Progenitor cell of endocrine pancreas (in vitro differentiated cells): Measurements from ENCODE around the gene RELT. TPM values are rescaled to one million over a fixed set of nuclear protein-coding genes. Genes with fewer than 3 reads are reported as not detected.
A peak's percentile ranks its signal among the peaks of the same experiment; 100 is the strongest.

Source experiments
- DNase-seq: peaks from one replicate; pipeline ENCODE4 v3.0.0; 2021; ENCODE audit warnings: low spot score; ENCODE audit not compliant: unreplicated experiment
- H3K27ac Mint-ChIP-seq: 2 replicates; pipeline ENCODE4 v1.8.0; 2021; ENCODE audit warnings: mild to moderate bottlenecking, moderate library complexity, mixed read lengths
- H3K27me3 Mint-ChIP-seq: 2 replicates; pipeline ENCODE4 v1.8.0; 2021; ENCODE audit warnings: mixed read lengths
- H3K36me3 Mint-ChIP-seq: 2 replicates; pipeline ENCODE4 v1.8.0; 2022; ENCODE audit warnings: mixed read lengths; ENCODE audit not compliant: insufficient read depth
- H3K4me1 Mint-ChIP-seq: 2 replicates; pipeline ENCODE4 v1.8.0; 2021; ENCODE audit warnings: low read depth, mixed read lengths
- H3K4me3 Mint-ChIP-seq: 2 replicates; pipeline ENCODE4 v1.8.0; 2021; ENCODE audit warnings: low read depth, mild to moderate bottlenecking, moderate library complexity, mixed read lengths
- H3K9me3 Mint-ChIP-seq: 2 replicates; pipeline ENCODE4 v1.8.0; 2021; ENCODE audit warnings: low read depth, mixed read lengths
- CTCF ChIP-seq: fragments of 200-600 bp; sonication (generic); IDR thresholded peaks from one replicate; pipeline ENCODE4 v1.5.0; 2021; ENCODE audit warnings: antibody characterized with exemption, mild to moderate bottlenecking; ENCODE audit not compliant: unreplicated experiment
- total RNA-seq: library from RNA; stranded (reverse); gene quantifications from 2 replicates; pipeline ENCODE4 v1.2.1, GENCODE V29; 2021

Gene RELT
- total RNA-seq, 1 donor from 2014 or later, result 5.3 TPM

DNA sequence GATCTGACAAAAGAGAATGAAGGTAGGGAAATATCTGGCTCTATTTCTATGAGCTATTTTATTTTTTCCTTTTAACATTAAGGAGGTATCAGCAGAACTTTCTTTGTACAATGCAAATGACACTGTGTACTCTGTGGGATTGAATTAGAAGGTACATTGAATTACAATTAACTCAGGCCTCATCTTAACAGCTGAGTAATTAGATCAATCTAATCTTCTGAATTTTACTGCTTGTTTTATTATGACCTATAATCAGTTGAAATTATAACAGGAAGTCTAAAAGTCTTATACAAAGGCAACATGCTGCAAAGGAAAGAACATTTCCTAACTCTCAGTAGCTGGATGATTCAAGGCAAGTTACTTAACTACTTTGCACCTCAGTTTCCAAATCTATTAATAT is 69.8 kb downstream of the RELT start:
- Mint-ChIP-seq H3K4me1 (peaks cover 26% of the 10 kb centered on the region), H3K4me3 (no peak overlapping the region), H3K36me3 (peaks cover 6% of the 10 kb centered on the region), H3K27me3 (no peaks in the 10 kb centered on the region), H3K9me3 (no peaks in the 10 kb centered on the region), H3K27ac (peak overlapping the region; percentile 53)
- TF ChIP-seq CTCF, result no peak
- DNase-seq, result no peak

- Mint-ChIP-seq H3K27me3 (no peaks in the 10 kb centered on the region), H3K27ac (peak overlapping the region; percentile 17), H3K4me1 (peaks cover 23% of the 10 kb centered on the region), H3K9me3 (no peaks in the 10 kb centered on the region), H3K36me3 (peaks cover 4% of the 10 kb centered on the region), H3K4me3 (no peak overlapping the region)
- TF ChIP-seq CTCF, result no peak
- DNase-seq, result no peak
These were observed 70.6 kb downstream of the RELT start for GRCh38 chr11:73446766-73447165.

Other genes with a start within 250 kb of the RELT start
- gene FCHSD2, start 234.1 kb upstream of the RELT start, total RNA-seq, result 28.4 and 35.4 TPM in 2 replicates
- 0.55 and 0.96 TPM in 2 replicates for gene P2RY2, start 158.1 kb upstream of the RELT start, total RNA-seq
- 0.13 and 0.14 TPM in 2 replicates for gene P2RY6, start 104.1 kb upstream of the RELT start, total RNA-seq
- 71.4 and 77.0 TPM in 2 replicates for gene ARHGEF17, start 68.1 kb upstream of the RELT start, total RNA-seq
- gene FAM168A, start 221.7 kb downstream of the RELT start, total RNA-seq, result 45.2 and 50.8 TPM in 2 replicates